Activated T-cell treated with anti-CD3 and anti-CD28 coated beads, Interleukin-2, amount 50 U/mL, for 4 hours (primary cell): ENCODE results near the gene HECTD4. TPM values are rescaled to one million over a fixed set of nuclear protein-coding genes. Genes with fewer than 3 reads are reported as not detected.

Experiments
- ATAC-seq, 2 donors: fragments of 200-7000 bp; cut with Tn5 transposase; one replicate each; pipeline ENCODE4 v1.10.0; 2021
- DNase-seq: peaks from one replicate; pipeline ENCODE4 v3.0.0-alpha.2; 2020
- H3K27me3 Mint-ChIP-seq: one replicate; pipeline ENCODE4 v1.8.0; 2021; ENCODE audit warnings: low read depth, mixed read lengths
- H3K36me3 Mint-ChIP-seq: one replicate; pipeline ENCODE4 v1.8.0; 2022; ENCODE audit warnings: mixed read lengths; ENCODE audit not compliant: insufficient read depth
- H3K4me1 Mint-ChIP-seq: one replicate; pipeline ENCODE4 v1.8.0; 2021; ENCODE audit warnings: low read depth, mixed read lengths
- H3K4me3 Mint-ChIP-seq: one replicate; pipeline ENCODE4 v1.8.0; 2021; ENCODE audit warnings: mild to moderate bottlenecking, moderate library complexity, mixed read lengths
- H3K9me3 Mint-ChIP-seq: one replicate; pipeline ENCODE4 v1.8.0; 2021; ENCODE audit warnings: mixed read lengths
- total RNA-seq, 3 donors: library from RNA; stranded (reverse); gene quantifications; one replicate each; pipeline ENCODE4 v1.2.1, GENCODE V29; 2021

The HECTD4 gene
- total RNA-seq, 3 donors from 2014 or later, result 17.4 to 22.4 (median 19.0) TPM

DNA sequence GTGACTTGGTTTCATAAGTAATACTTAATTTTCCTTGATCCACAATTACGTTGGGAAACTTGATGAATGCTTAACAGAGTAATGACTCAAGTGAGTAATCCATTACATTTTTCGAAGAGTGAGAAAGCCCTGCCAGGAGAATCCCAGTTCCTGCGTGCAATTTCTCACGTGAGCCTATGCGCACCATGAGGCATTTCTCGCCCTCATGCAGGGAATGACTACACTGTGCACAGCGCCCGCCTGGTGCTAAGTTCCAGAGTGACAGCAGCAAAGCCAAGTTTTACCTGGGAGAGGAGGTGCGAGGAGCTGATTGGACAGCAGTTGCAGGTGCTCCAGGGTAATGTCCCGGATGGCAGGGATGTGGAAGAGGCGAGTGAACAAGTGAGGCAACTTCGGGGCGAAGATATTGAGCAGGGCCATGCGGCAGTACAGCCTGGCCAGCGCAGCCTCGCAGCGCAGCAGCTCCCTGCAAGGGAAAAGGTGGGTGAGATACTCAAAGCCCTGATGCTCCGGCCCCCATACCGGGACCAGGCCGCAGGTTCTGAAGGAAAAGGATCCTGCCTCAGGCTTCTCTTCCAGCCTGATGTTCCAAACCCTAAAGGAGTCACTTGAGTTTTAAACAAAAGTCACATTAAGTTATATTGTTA, 187.5 kb downstream of the HECTD4 start:
- H3K9me3 Mint-ChIP-seq, result no peaks in the 10 kb centered on the region
- H3K4me1 Mint-ChIP-seq, result no peaks in the 10 kb centered on the region
- no peak overlapping the region for H3K4me3 Mint-ChIP-seq
- ATAC-seq (no peak), DNase-seq (no peak)
- H3K27me3 Mint-ChIP-seq, result no peaks in the 10 kb centered on the region
- H3K36me3 Mint-ChIP-seq, result peaks cover 44% of the 10 kb centered on the region

DNA sequence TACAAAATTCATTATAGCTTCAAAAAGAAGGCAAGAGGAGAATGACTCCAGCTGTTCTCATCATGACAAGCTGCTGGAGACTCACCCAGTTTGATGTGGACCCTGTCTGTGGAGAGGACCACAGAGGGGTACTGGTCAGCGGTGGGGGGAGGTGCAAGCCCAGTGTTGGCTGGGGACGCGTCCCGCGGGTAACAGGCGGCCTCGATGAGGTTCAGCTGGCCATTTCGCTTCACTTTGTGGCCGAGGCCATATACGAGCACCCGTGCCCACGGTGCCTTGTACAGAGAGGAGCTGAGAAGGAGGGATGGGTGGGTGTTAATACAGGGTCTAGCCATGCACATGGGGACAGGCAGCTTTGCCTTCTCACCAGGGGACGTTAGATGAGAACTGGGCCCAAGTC, 189.8 kb downstream of the HECTD4 start:
- Mint-ChIP-seq H3K9me3 (no peaks in the 10 kb centered on the region), H3K36me3 (peaks cover 34% of the 10 kb centered on the region), H3K4me1 (no peaks in the 10 kb centered on the region), H3K27me3 (no peaks in the 10 kb centered on the region), H3K4me3 (no peak overlapping the region)
- DNase-seq, result no peak
- no peak for ATAC-seq

GRCh38 chr12:112191840-112192321, 190.3 kb downstream of the HECTD4 start:
- Mint-ChIP-seq H3K27me3 (no peaks in the 10 kb centered on the region), H3K4me1 (no peaks in the 10 kb centered on the region), H3K4me3 (no peak overlapping the region), H3K9me3 (no peaks in the 10 kb centered on the region), H3K36me3 (peaks cover 32% of the 10 kb centered on the region)
- ATAC-seq (no peak), DNase-seq (no peak)

DNA sequence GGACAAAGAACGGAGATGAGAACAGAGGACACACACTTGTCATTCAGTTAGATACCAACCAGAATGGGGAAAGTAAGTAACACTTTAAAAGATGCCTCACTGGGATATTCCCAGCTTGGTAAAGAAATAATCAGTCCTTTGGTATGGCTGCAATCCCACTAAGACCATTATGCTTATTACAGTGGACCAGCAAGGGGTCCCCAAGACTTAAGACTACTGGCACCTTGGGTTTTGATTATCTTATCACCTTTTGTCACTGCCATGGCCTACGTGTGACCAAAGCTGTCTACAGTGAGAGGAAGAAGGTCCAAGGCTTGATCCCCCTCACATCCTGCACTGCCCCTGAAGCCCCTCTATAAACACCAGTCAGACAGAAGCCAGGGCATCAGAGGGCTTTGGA, 191.0 kb downstream of the HECTD4 start:
- Mint-ChIP-seq H3K4me3 (no peak overlapping the region), H3K9me3 (no peaks in the 10 kb centered on the region), H3K27me3 (no peaks in the 10 kb centered on the region), H3K4me1 (no peaks in the 10 kb centered on the region), H3K36me3 (peaks cover 31% of the 10 kb centered on the region)
- ATAC-seq (no peak), DNase-seq (no peak)

DNA sequence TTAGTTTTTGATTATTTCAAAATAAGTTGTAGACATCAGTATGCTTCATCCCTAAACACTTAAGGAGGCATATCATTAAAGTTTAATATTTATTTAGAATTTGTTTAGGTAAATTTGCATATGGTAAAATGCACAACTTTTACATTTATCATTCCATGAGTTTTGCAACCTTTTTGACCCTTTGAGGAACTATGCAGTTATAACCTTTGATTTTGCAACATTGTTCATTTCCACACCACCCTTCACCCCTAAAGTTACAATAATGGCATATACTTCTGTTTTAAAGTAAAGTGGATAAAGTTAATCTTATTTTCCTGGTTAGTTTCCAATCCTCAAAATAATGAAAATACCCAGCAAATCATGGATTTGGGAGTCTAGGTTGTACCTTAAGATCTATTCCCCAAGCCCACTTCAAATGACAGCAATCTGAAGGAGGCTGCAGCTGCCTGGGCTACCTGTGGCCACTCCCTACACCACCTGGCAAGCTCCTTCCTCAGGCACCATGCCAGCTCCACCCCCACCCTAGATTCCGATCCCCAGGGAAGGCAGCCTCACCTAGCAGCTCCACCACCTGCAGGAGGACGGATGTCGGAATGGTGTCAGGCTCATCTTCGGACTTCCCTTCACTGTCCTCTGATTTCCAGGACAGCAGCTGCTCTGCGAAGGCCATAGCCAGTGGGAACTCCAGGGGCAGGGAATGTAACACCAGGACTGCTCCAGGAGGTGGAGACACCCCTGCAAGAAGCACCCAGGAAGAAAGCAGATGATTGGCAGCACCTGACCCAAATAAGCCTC, 191.8 kb downstream of the HECTD4 start:
- ATAC-seq (no peak), DNase-seq (no peak)
- Mint-ChIP-seq H3K4me3 (no peak overlapping the region), H3K27me3 (no peaks in the 10 kb centered on the region), H3K4me1 (no peaks in the 10 kb centered on the region), H3K36me3 (peaks cover 29% of the 10 kb centered on the region), H3K9me3 (no peaks in the 10 kb centered on the region)

GRCh38 chr12:112188130-112188830, 194.0 kb downstream of the HECTD4 start:
- H3K4me1 Mint-ChIP-seq, result no peaks in the 10 kb centered on the region
- DNase-seq (no peak), ATAC-seq (no peak)
- no peaks in the 10 kb centered on the region for H3K9me3 Mint-ChIP-seq
- H3K36me3 Mint-ChIP-seq, result peaks cover 20% of the 10 kb centered on the region
- H3K4me3 Mint-ChIP-seq, result no peak overlapping the region
- H3K27me3 Mint-ChIP-seq, result no peaks in the 10 kb centered on the region

DNA sequence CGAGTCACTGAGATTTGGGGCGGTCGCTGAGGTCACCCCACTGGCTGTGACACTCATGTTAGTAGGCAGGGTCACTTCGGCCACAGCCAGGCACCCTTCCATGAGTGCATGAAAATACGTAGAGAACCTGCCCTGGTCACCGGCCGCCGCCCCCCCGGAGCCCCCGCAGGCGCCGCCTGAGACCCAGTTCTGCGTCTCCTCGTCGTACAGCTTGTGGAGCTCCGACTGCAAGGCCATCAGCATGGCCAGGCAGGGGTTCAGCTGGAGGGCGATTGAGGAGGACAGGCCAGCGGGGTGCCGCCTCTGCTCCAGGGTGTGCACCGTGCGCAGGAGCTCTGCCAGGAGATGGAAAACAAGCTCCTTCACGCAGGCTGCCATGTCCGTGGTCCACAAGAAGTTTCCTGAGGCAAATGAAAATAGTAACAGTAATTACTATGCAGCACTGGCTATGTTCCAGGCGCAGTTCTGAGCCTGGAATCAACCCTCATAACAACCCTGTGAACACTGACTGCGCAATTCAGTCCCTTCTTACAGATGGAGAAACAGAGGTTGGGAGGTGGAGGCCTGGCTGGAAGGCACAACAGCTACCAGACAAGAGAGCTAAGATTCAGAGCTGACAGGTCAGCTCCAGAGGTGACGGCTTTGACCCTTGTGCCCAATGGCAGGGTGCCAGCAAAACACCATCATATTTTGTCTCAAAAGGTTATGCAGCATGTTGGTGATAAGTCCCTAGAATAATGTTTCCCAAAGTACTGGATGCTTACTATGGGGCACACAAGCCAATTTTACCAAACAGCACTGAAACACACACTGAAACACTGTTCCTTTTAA, 196.9 kb downstream of the HECTD4 start:
- ATAC-seq, result no peak
- Mint-ChIP-seq H3K27me3 (no peaks in the 10 kb centered on the region), H3K9me3 (no peaks in the 10 kb centered on the region)

GRCh38 chr12:112184056-112184887, 198.0 kb downstream of the HECTD4 start:
- Mint-ChIP-seq H3K4me3 (no peak overlapping the region), H3K36me3 (peaks cover 11% of the 10 kb centered on the region), H3K4me1 (peaks cover 2% of the 10 kb centered on the region), H3K9me3 (no peaks in the 10 kb centered on the region), H3K27me3 (no peaks in the 10 kb centered on the region)
- DNase-seq, result no peak
- ATAC-seq, result no peak

More for the DNA sequence above, 196.9 kb downstream of the HECTD4 start:
- no peak for DNase-seq
- Mint-ChIP-seq H3K4me3 (no peak overlapping the region), H3K4me1 (peaks cover 2% of the 10 kb centered on the region), H3K36me3 (peaks cover 13% of the 10 kb centered on the region)

DNA sequence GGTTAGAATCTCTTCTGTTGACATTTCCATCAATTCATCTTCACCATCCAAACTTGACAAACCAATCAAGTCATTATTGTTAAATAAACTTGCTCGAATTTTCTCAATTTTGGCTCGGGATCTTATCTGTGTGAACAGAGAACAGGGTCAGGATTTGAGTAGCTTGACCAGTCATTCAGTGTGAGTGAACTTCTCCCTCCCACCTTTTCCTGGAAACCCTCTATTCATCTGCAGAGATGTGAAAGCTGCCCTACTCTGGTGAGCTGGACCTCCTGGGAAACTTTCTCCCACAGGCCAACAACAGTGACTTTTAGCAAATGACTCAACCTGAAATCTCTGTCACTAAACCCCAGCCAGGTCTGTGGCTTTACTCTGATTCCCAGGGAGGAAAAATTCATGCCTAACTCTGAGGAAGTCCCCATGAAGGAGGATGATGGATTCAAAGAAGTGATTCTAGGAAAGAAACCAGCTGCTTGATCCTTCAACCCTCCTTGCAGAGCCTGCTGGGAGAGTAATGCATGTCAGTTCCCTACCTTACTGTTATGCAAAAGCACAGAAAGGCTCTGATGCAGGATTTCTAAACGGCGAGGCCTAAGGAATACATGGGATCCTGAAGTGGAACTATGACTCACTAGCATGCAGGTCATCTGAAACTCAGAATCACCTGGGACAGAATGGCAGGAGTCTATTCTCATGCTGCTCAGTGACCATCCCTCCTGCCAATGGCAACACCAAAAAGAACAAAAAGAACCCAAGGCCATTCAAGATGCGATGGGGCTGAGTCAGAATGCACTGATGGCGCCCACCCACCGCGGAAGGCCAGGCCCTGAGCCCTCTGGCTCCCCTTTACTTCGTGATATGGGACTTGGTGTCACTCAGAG, 198.8 kb downstream of the HECTD4 start:
- Mint-ChIP-seq H3K4me3 (no peak overlapping the region), H3K27me3 (no peaks in the 10 kb centered on the region), H3K36me3 (peaks cover 15% of the 10 kb centered on the region), H3K4me1 (peaks cover 2% of the 10 kb centered on the region), H3K9me3 (no peaks in the 10 kb centered on the region)
- DNase-seq (no peak), ATAC-seq (peak; percentile 57 to 80)

DNA sequence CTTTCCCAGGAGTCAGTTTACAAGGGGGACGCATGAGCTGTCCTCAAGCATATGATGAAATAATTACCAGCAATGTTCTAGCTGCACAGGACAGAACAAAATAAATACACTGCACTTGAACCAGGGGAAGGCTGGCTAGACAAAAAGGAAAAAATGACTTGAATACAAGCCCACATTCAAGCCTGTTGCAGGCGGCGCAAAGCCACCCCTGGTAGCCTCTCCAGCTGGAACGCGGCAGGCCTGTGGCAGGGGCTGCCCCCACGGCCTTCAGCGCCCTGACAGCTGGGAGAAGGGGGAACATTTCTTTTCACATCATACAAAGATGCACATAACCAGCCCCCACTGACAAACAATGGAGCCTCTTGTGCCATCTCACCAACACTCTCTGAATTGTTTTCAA, 199.7 kb downstream of the HECTD4 start:
- Mint-ChIP-seq H3K4me1 (peaks cover 2% of the 10 kb centered on the region), H3K4me3 (no peak overlapping the region), H3K27me3 (no peaks in the 10 kb centered on the region), H3K9me3 (no peaks in the 10 kb centered on the region), H3K36me3 (peaks cover 15% of the 10 kb centered on the region)
- DNase-seq (no peak), ATAC-seq (no peak)

- Mint-ChIP-seq H3K4me3 (no peak overlapping the region), H3K36me3 (peaks cover 22% of the 10 kb centered on the region), H3K9me3 (no peaks in the 10 kb centered on the region), H3K27me3 (no peaks in the 10 kb centered on the region), H3K4me1 (peaks cover 2% of the 10 kb centered on the region)
- no peak for DNase-seq
- ATAC-seq, result no peak
Observed at GRCh38 chr12:112180422-112180821, 201.8 kb downstream of the HECTD4 start.

DNA sequence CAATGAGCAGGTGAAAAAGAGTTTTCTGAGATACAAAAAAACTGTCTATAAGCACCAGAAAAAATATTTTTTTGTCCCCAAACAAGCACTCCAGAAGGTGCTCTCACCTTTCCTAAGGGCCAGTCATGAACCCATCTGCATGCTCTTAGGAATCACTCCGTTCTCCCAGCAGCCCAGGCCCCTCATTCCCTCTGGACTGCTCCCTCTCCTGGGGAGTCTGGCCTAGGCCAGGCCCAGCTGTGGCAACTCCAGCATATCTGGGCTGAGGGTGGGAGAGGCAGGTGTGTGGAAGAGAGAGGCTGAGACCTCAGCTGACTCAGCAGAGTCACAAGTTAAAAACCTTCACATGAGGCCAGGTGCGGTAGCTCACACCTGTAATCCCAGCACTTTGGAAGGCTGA, 202.3 kb downstream of the HECTD4 start:
- Mint-ChIP-seq H3K4me3 (no peak overlapping the region), H3K27me3 (no peaks in the 10 kb centered on the region), H3K4me1 (peaks cover 2% of the 10 kb centered on the region), H3K36me3 (peaks cover 26% of the 10 kb centered on the region), H3K9me3 (no peaks in the 10 kb centered on the region)
- ATAC-seq (no peak), DNase-seq (no peak)
